ENCODE measurements around the gene GYS2.

GRCh38 chr12:21561158-21561557 lies 43.5 kb downstream of the GYS2 start:
- TF ChIP-seq CTCF (IDR thresholded peaks at IDR 0.05; ENCODE audit: low read depth, low read length, missing input control) (no peak), SP1 (IDR thresholded peaks at IDR 0.05) (no peak), REST (IDR thresholded peaks at IDR 0.05) (no peak)

Measured in liver (tissue), 3 donors.